ENCODE data around the gene MCM6. TPM values are rescaled to one million over a fixed set of nuclear protein-coding genes. Genes with fewer than 3 reads are reported as not detected.
A peak's percentile ranks its signal among the peaks of the same experiment; 100 is the strongest.

The MCM6 gene
- total and polyA plus RNA-seq, 5 donors from 2014 or later, result 15.6 to 27.7 (median 18.3) TPM

GRCh38 chr2:135844301-135844895 lies 31.8 kb downstream of the MCM6 start:
- Histone ChIP-seq H3K4me1 (ENCODE audit: control insufficient read depth, insufficient read depth, low read length, poor library complexity, severe bottlenecking) (no peaks in the 10 kb centered on the region), H3K9me3 (ENCODE audit: control insufficient read depth in 2 of 2, low read length in 2 of 2) (no peaks in the 10 kb centered on the region), H3K27ac (ENCODE audit: insufficient read depth, low read length, poor library complexity, severe bottlenecking) (no peak overlapping the region), H3K36me3 (ENCODE audit: control insufficient read depth, insufficient read depth, low read length) (peaks cover 61% of the 10 kb centered on the region), H3K4me3 (ENCODE audit: low read depth, low read length) (no peak overlapping the region), H3K27me3 (ENCODE audit: control insufficient read depth, insufficient read depth, low read length) (no peaks in the 10 kb centered on the region)
- H3K27me3 Mint-ChIP-seq, result no peaks in the 10 kb centered on the region
- ATAC-seq (ENCODE audit: low read depth in 2 of 2) (no peak), DNase-seq (no peak)
- peaks cover 36% of the 10 kb centered on the region for H3K36me3 Mint-ChIP-seq
- H3K4me1 Mint-ChIP-seq, result peaks cover 8 to 17% (median 10%) of the 10 kb centered on the region in 4 donors
- H3K4me3 Mint-ChIP-seq, result no peak overlapping the region
- no peaks in the 10 kb centered on the region for H3K9me3 Mint-ChIP-seq
- peak overlapping the region in 2 of 3 donors; percentile 37 to 44 for H3K27ac Mint-ChIP-seq

- Mint-ChIP-seq H3K9me3 (no peaks in the 10 kb centered on the region), H3K27me3 (no peaks in the 10 kb centered on the region), H3K4me1 (peaks cover 8 to 17% (median 10%) of the 10 kb centered on the region in 4 donors), H3K36me3 (peaks cover 31% of the 10 kb centered on the region), H3K27ac (peak overlapping the region in 1 of 3 donors; percentile 44), H3K4me3 (no peak overlapping the region)
- no peaks in the 10 kb centered on the region for H3K27me3 ChIP-seq (ENCODE audit: control insufficient read depth, insufficient read depth, low read length)
- H3K4me3 ChIP-seq (ENCODE audit: low read depth, low read length), result no peak overlapping the region
- H3K36me3 ChIP-seq (ENCODE audit: control insufficient read depth, insufficient read depth, low read length), result peaks cover 58% of the 10 kb centered on the region
- no peak overlapping the region for H3K27ac ChIP-seq (ENCODE audit: insufficient read depth, low read length, poor library complexity, severe bottlenecking)
- DNase-seq (no peak), ATAC-seq (ENCODE audit: low read depth in 2 of 2) (no peak)
- no peaks in the 10 kb centered on the region for H3K4me1 ChIP-seq (ENCODE audit: control insufficient read depth, insufficient read depth, low read length, poor library complexity, severe bottlenecking)
- no peaks in the 10 kb centered on the region for H3K9me3 ChIP-seq (ENCODE audit: control insufficient read depth in 2 of 2, low read length in 2 of 2)
These were observed 32.6 kb downstream of the MCM6 start for GRCh38 chr2:135843671-135844070.

- Histone ChIP-seq H3K9me3 (ENCODE audit: control insufficient read depth in 2 of 2, low read length in 2 of 2) (no peaks in the 10 kb centered on the region), H3K4me1 (ENCODE audit: control insufficient read depth, insufficient read depth, low read length, poor library complexity, severe bottlenecking) (no peaks in the 10 kb centered on the region), H3K27ac (ENCODE audit: insufficient read depth, low read length, poor library complexity, severe bottlenecking) (no peak overlapping the region), H3K36me3 (ENCODE audit: control insufficient read depth, insufficient read depth, low read length) (peaks cover 36% of the 10 kb centered on the region), H3K27me3 (ENCODE audit: control insufficient read depth, insufficient read depth, low read length) (no peaks in the 10 kb centered on the region), H3K4me3 (ENCODE audit: low read depth, low read length) (no peak overlapping the region)
- peaks cover 30% of the 10 kb centered on the region for H3K36me3 Mint-ChIP-seq
- peak overlapping the region; percentile 13 to 69 (median 50) for H3K27ac Mint-ChIP-seq
- ATAC-seq (ENCODE audit: low read depth in 2 of 2), result peak in 1 of 2 donors; percentile 40
- no peak overlapping the region for H3K4me3 Mint-ChIP-seq
- DNase-seq, result peak in 1 of 3 donors; percentile 30
- peaks cover 6 to 17% (median 12%) of the 10 kb centered on the region in 4 donors for H3K4me1 Mint-ChIP-seq
- no peaks in the 10 kb centered on the region for H3K27me3 Mint-ChIP-seq
- no peaks in the 10 kb centered on the region for H3K9me3 Mint-ChIP-seq
These were observed 35.6 kb downstream of the MCM6 start for GRCh38 chr2:135840601-135841000.

GRCh38 chr2:135839713-135840112 lies 36.5 kb downstream of the MCM6 start:
- no peaks in the 10 kb centered on the region for H3K9me3 ChIP-seq (ENCODE audit: control insufficient read depth in 2 of 2, low read length in 2 of 2)
- ATAC-seq (ENCODE audit: low read depth in 2 of 2) (no peak), DNase-seq (no peak)
- Mint-ChIP-seq H3K4me1 (peaks cover 6 to 17% (median 13%) of the 10 kb centered on the region in 4 donors), H3K27me3 (no peaks in the 10 kb centered on the region), H3K9me3 (no peaks in the 10 kb centered on the region), H3K27ac (no peak overlapping the region), H3K4me3 (no peak overlapping the region), H3K36me3 (peaks cover 30% of the 10 kb centered on the region)
- peaks cover 28% of the 10 kb centered on the region for H3K36me3 ChIP-seq (ENCODE audit: control insufficient read depth, insufficient read depth, low read length)
- H3K27me3 ChIP-seq (ENCODE audit: control insufficient read depth, insufficient read depth, low read length), result no peaks in the 10 kb centered on the region
- H3K4me3 ChIP-seq (ENCODE audit: low read depth, low read length), result no peak overlapping the region
- H3K27ac ChIP-seq (ENCODE audit: insufficient read depth, low read length, poor library complexity, severe bottlenecking), result no peak overlapping the region
- H3K4me1 ChIP-seq (ENCODE audit: control insufficient read depth, insufficient read depth, low read length, poor library complexity, severe bottlenecking), result no peaks in the 10 kb centered on the region

GRCh38 chr2:135838502-135838901 lies 37.7 kb downstream of the MCM6 start:
- Histone ChIP-seq H3K27ac (ENCODE audit: insufficient read depth, low read length, poor library complexity, severe bottlenecking) (no peak overlapping the region), H3K27me3 (ENCODE audit: control insufficient read depth, insufficient read depth, low read length) (no peaks in the 10 kb centered on the region), H3K4me1 (ENCODE audit: control insufficient read depth, insufficient read depth, low read length, poor library complexity, severe bottlenecking) (no peaks in the 10 kb centered on the region), H3K4me3 (ENCODE audit: low read depth, low read length) (no peak overlapping the region), H3K9me3 (ENCODE audit: control insufficient read depth in 2 of 2, low read length in 2 of 2) (no peaks in the 10 kb centered on the region), H3K36me3 (ENCODE audit: control insufficient read depth, insufficient read depth, low read length) (peaks cover 21% of the 10 kb centered on the region)
- no peaks in the 10 kb centered on the region for H3K27me3 Mint-ChIP-seq
- peaks cover 6 to 17% (median 13%) of the 10 kb centered on the region in 4 donors for H3K4me1 Mint-ChIP-seq
- no peak for ATAC-seq (ENCODE audit: low read depth in 2 of 2)
- no peak overlapping the region for H3K4me3 Mint-ChIP-seq
- DNase-seq, result no peak
- H3K9me3 Mint-ChIP-seq, result no peaks in the 10 kb centered on the region
- no peak overlapping the region for H3K27ac Mint-ChIP-seq
- peaks cover 17% of the 10 kb centered on the region for H3K36me3 Mint-ChIP-seq

GRCh38 chr2:135836596-135837270 lies 39.5 kb downstream of the MCM6 start, which contains the start of gene LCT:
Gene LCT, minus strand, starts transcription at chr2:135837184. Its CDS starts 15 bp downstream, at chr2:135837169.
- peak within 1 kb of the TSS in 1 of 3 donors; percentile 77 for H3K27ac Mint-ChIP-seq
- H3K4me1 ChIP-seq (ENCODE audit: control insufficient read depth, insufficient read depth, low read length, poor library complexity, severe bottlenecking), result no peaks in the 10 kb centered on the region

GRCh38 chr2:135832891-135833290 lies 43.4 kb downstream of the MCM6 start:
- no peak for DNase-seq
- ATAC-seq (ENCODE audit: low read depth in 2 of 2), result no peak
- no peaks in the 10 kb centered on the region for H3K36me3 ChIP-seq (ENCODE audit: control insufficient read depth, insufficient read depth, low read length)
- H3K9me3 ChIP-seq (ENCODE audit: control insufficient read depth in 2 of 2, low read length in 2 of 2), result no peaks in the 10 kb centered on the region
- Mint-ChIP-seq H3K4me3 (no peak overlapping the region), H3K27me3 (no peaks in the 10 kb centered on the region), H3K36me3 (peaks cover 5% of the 10 kb centered on the region), H3K4me1 (peaks cover 0 to 5% (median 4%) of the 10 kb centered on the region in 4 donors), H3K27ac (no peak overlapping the region), H3K9me3 (no peaks in the 10 kb centered on the region)
- no peaks in the 10 kb centered on the region for H3K4me1 ChIP-seq (ENCODE audit: control insufficient read depth, insufficient read depth, low read length, poor library complexity, severe bottlenecking)
- no peak overlapping the region for H3K27ac ChIP-seq (ENCODE audit: insufficient read depth, low read length, poor library complexity, severe bottlenecking)
- no peaks in the 10 kb centered on the region for H3K27me3 ChIP-seq (ENCODE audit: control insufficient read depth, insufficient read depth, low read length)
- H3K4me3 ChIP-seq (ENCODE audit: low read depth, low read length), result no peak overlapping the region

More at GRCh38 chr2:135836596-135837270, 39.5 kb downstream of the MCM6 start, which contains the start of gene LCT:
- H3K4me1 Mint-ChIP-seq, result peaks cover 6 to 14% (median 11%) of the 10 kb centered on the region in 4 donors
- H3K36me3 Mint-ChIP-seq, result peaks cover 5% of the 10 kb centered on the region
- no peaks in the 10 kb centered on the region for H3K27me3 Mint-ChIP-seq
- Histone ChIP-seq H3K9me3 (ENCODE audit: control insufficient read depth in 2 of 2, low read length in 2 of 2) (no peaks in the 10 kb centered on the region), H3K4me3 (ENCODE audit: low read depth, low read length) (no peak within 1 kb of the TSS), H3K36me3 (ENCODE audit: control insufficient read depth, insufficient read depth, low read length) (peaks cover 9% of the 10 kb centered on the region), H3K27me3 (ENCODE audit: control insufficient read depth, insufficient read depth, low read length) (no peaks in the 10 kb centered on the region), H3K27ac (ENCODE audit: insufficient read depth, low read length, poor library complexity, severe bottlenecking) (no peak within 1 kb of the TSS)
- DNase-seq, result no peak
- H3K4me3 Mint-ChIP-seq, result no peak within 1 kb of the TSS
- H3K9me3 Mint-ChIP-seq, result no peaks in the 10 kb centered on the region
- no peak for ATAC-seq (ENCODE audit: low read depth in 2 of 2)

Data from CD4-positive, CD25-positive, alpha-beta regulatory T cell (primary cell).